Osteocyte (in vitro differentiated cells): Measurements from ENCODE around the gene CSTF2T. TPM values are rescaled to one million over a fixed set of nuclear protein-coding genes. Genes with fewer than 3 reads are reported as not detected.
"Not testable (repeated sequence)": the region's sequence is repeated elsewhere in the genome, so short reads cannot be mapped to it uniquely, and the experiment has no call there.

ENCODE experiments used
- DNase-seq: peaks from one replicate; pipeline ENCODE4 v3.0.0; 2021; ENCODE audit warnings: mixed read lengths; ENCODE audit not compliant: unreplicated experiment; ENCODE audit errors: extremely low spot score
- H3K27ac Mint-ChIP-seq: one replicate; pipeline ENCODE4 v1.8.0; 2021; ENCODE audit warnings: mild to moderate bottlenecking, mixed read lengths; ENCODE audit not compliant: unreplicated experiment
- H3K27me3 Mint-ChIP-seq: one replicate; pipeline ENCODE4 v1.8.0; 2021; ENCODE audit warnings: mixed read lengths; ENCODE audit not compliant: unreplicated experiment
- H3K36me3 Mint-ChIP-seq: one replicate; pipeline ENCODE4 v1.8.0; 2021; ENCODE audit warnings: mixed read lengths; ENCODE audit not compliant: unreplicated experiment
- H3K4me1 Mint-ChIP-seq: one replicate; pipeline ENCODE4 v1.8.0; 2021; ENCODE audit warnings: mixed read lengths; ENCODE audit not compliant: unreplicated experiment
- H3K4me3 Mint-ChIP-seq: one replicate; pipeline ENCODE4 v1.8.0; 2021; ENCODE audit warnings: mild to moderate bottlenecking, moderate library complexity, mixed read lengths; ENCODE audit not compliant: unreplicated experiment
- H3K9me3 Mint-ChIP-seq: one replicate; pipeline ENCODE4 v1.8.0; 2021; ENCODE audit warnings: mixed read lengths; ENCODE audit not compliant: unreplicated experiment
- total RNA-seq: library from RNA; stranded (reverse); gene quantifications from 2 replicates; pipeline ENCODE4 v1.2.1, GENCODE V29; 2021
- TF ChIP-seq, protein P1 (sequence below): fragments of 200-600 bp; sonication (generic); IDR thresholded peaks from 2 replicates; pipeline ENCODE4 v1.5.0; 2021; ENCODE audit warnings: antibody characterized with exemption, mild to moderate bottlenecking, moderate library complexity

CSTF2T gene
- total RNA-seq, 1 donor from 2014 or later = 23.9 TPM

DNA sequence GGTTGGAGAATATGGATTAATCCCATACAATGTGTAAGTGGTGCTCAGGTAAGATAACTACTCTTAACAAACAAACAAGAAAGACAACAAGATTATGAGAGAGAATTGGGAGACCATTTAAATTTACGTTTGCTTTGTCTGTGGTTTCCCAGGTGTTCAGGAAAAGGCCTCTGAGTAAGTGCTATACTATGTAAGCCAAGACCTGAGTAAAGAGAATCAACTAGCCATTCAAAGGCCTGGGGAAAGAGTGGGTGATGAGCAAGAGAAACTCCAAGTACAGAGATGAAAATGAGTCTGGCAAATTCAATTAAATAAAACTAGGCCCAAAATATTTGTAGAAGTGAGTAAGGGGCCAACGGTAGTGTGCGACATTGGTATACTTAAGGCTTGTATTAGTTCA, 9.9 kb downstream of the CSTF2T start:
- Mint-ChIP-seq H3K4me3 (no peak overlapping the region), H3K27me3 (no peaks in the 10 kb centered on the region), H3K9me3 (no peaks in the 10 kb centered on the region), H3K4me1 (no peaks in the 10 kb centered on the region), H3K36me3 (no peaks in the 10 kb centered on the region), H3K27ac (no peak overlapping the region)
- no peak for DNase-seq
- TF ChIP-seq, protein P1, sequence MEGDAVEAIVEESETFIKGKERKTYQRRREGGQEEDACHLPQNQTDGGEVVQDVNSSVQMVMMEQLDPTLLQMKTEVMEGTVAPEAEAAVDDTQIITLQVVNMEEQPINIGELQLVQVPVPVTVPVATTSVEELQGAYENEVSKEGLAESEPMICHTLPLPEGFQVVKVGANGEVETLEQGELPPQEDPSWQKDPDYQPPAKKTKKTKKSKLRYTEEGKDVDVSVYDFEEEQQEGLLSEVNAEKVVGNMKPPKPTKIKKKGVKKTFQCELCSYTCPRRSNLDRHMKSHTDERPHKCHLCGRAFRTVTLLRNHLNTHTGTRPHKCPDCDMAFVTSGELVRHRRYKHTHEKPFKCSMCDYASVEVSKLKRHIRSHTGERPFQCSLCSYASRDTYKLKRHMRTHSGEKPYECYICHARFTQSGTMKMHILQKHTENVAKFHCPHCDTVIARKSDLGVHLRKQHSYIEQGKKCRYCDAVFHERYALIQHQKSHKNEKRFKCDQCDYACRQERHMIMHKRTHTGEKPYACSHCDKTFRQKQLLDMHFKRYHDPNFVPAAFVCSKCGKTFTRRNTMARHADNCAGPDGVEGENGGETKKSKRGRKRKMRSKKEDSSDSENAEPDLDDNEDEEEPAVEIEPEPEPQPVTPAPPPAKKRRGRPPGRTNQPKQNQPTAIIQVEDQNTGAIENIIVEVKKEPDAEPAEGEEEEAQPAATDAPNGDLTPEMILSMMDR = no peak

DNA sequence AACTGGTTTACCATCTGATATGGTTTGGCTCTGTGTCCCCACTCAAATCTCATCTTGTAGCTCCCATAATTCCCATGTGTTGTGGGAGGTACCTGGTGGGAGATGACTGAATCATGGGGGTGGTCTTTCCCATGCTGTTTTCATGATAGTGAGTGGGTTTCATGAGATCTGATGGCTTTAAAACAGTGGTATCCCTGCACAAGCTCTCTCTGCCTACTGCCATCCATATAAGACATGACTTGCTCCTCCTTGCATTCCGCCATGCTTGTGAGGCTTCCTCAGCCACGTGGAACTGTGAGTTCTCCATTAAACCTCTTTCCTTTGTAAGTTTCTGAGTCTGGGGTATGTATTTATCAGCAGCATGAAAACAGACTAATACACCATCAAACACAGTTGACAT, 10.6 kb downstream of the CSTF2T start:
- H3K4me1 Mint-ChIP-seq, H3K4me3 Mint-ChIP-seq, H3K27me3 Mint-ChIP-seq, DNase-seq, H3K36me3 Mint-ChIP-seq, H3K9me3 Mint-ChIP-seq, H3K27ac Mint-ChIP-seq: not testable (repeated sequence)

DNA sequence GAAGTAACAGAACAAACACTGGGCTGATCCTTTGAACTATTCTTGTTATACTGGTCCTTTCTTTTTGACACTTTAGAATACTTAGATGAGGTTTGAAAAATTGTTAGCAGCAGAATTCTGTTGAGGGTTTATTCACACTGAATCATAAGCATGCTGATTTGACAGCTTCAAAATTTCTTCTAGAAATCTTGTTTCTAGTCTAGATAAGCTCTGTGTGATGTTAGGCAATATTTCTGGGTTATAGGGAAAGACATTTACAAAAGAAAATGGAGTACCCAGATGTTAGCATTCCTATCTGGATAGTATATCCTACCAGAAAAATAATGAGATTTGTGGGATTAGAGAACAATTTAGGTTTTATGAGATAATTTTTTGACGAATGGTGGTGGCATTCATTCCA, 12.1 kb downstream of the CSTF2T start:
- Mint-ChIP-seq H3K4me3 (no peak overlapping the region), H3K4me1 (no peaks in the 10 kb centered on the region), H3K27me3 (no peaks in the 10 kb centered on the region), H3K36me3 (no peaks in the 10 kb centered on the region), H3K27ac (no peak overlapping the region), H3K9me3 (no peaks in the 10 kb centered on the region)
- TF ChIP-seq, protein P1 = no peak
- no peak for DNase-seq

DNA sequence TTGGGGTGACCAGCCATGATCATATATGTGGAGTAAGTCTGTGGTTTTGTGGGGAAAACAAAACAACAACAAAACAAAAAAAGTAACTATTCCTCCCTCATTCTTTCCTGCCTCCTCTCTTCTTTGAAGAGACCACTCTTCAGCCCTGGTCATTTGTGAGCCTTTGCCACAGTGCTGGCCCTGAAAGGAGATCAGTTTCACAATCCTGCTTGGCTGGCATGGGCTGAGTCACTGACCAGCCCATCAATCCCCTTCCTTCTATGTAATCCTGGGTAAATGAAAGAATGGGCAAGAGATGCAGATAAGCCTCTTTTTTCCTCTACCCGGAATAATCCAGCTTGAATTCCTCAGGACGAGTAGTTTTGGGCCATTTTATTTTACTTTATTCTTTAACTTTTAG, 13.6 kb downstream of the CSTF2T start:
- DNase-seq = no peak
- Mint-ChIP-seq H3K27me3 (peaks cover 4% of the 10 kb centered on the region), H3K27ac (no peak overlapping the region), H3K4me3 (no peak overlapping the region), H3K36me3 (no peaks in the 10 kb centered on the region), H3K4me1 (no peaks in the 10 kb centered on the region), H3K9me3 (no peaks in the 10 kb centered on the region)
- TF ChIP-seq, protein P1 = no peak

DNA sequence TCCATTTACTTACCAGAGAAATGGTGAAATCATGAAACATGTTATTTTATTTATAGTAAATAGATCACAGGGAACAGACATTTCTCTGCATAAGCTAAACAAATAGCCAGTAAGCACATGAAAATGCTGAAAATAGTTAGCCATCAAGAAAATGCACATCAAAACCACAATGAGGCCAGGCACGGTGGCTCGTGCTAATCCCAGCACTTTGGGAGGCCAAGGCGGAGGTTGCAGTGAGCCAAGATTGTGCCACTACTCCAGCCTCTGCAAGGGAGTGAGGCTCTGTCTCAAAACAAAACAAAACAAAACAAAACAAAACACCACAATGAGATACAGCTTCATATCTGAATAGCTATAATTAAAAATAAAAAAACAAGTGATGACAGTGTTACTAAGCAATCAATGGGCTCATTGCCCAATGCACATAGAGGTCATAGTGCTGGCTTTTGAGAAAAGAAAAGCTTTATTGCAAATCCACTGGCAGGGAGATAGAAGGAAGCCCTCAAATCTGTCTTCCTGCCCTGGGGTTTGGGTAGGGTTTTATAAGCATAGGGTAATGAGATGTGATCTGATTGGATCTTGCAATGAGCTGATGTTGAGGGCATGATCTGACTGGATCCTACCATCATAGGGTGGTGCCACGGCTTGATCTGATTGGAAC, 16.2 kb downstream of the CSTF2T start:
- H3K36me3 Mint-ChIP-seq = no peaks in the 10 kb centered on the region
- H3K27ac Mint-ChIP-seq = no peak overlapping the region
- H3K9me3 Mint-ChIP-seq = no peaks in the 10 kb centered on the region
- TF ChIP-seq, protein P1 = no peak
- H3K27me3 Mint-ChIP-seq = peaks cover 4% of the 10 kb centered on the region
- DNase-seq = no peak
- H3K4me3 Mint-ChIP-seq = no peak overlapping the region
- no peaks in the 10 kb centered on the region for H3K4me1 Mint-ChIP-seq

DNA sequence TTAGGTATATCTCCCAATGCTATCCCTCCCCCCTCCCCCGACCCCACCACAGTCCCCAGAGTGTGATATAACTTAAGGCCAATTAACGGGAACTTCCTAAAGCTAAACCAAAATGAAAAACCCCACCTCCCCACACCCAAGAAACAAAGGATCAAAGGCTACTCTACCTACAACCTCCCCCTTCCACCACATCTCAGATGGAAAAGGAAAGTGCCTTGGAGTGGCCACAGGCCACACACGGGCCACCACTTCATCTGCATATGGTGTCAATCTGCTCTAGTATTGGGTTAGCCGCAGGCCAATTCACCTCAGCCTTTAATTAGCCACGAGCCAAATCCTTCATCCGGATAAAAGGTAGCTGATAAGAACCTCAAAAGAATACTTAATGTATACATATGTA, 19.6 kb downstream of the CSTF2T start:
- DNase-seq = no peak
- H3K4me3 Mint-ChIP-seq = no peak overlapping the region
- peaks cover 4% of the 10 kb centered on the region for H3K27me3 Mint-ChIP-seq
- H3K9me3 Mint-ChIP-seq = no peaks in the 10 kb centered on the region
- no peak overlapping the region for H3K27ac Mint-ChIP-seq
- no peaks in the 10 kb centered on the region for H3K36me3 Mint-ChIP-seq
- no peaks in the 10 kb centered on the region for H3K4me1 Mint-ChIP-seq
- TF ChIP-seq, protein P1 = no peak
